NCI-H2227 (cell line): ENCODE data around the gene HLA-DQA1.
"Not testable (repeated sequence)": the region's sequence is repeated elsewhere in the genome, so short reads cannot be mapped to it uniquely, and the experiment has no call there.

Experiments used
- DNase-seq: peaks from one replicate; lab custom pipeline; 2025; ENCODE audit not compliant: unreplicated experiment; lab: John Stamatoyannopoulos, UW

HLA-DQA1 gene

DNA sequence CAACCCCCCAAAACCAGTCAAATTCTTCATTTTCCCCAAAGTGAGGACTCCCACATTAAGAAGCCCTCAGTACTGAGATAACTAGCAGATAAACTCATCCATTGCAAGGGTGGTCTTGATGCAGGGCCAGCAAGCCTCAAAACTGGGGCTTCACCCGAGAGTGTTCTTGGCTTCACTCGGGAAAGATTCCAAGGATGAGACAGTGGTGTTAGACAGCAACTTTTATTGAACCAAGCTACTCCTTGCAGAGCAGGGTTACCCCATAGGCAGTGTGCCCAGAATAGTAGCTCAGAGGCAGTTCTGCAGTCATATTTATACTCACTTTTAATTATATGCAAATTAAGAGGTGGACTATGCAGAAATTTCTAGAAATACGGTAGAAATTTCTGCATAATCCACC lies 15.8 kb upstream of the HLA-DQA1 start:
- no peak for DNase-seq

DNA sequence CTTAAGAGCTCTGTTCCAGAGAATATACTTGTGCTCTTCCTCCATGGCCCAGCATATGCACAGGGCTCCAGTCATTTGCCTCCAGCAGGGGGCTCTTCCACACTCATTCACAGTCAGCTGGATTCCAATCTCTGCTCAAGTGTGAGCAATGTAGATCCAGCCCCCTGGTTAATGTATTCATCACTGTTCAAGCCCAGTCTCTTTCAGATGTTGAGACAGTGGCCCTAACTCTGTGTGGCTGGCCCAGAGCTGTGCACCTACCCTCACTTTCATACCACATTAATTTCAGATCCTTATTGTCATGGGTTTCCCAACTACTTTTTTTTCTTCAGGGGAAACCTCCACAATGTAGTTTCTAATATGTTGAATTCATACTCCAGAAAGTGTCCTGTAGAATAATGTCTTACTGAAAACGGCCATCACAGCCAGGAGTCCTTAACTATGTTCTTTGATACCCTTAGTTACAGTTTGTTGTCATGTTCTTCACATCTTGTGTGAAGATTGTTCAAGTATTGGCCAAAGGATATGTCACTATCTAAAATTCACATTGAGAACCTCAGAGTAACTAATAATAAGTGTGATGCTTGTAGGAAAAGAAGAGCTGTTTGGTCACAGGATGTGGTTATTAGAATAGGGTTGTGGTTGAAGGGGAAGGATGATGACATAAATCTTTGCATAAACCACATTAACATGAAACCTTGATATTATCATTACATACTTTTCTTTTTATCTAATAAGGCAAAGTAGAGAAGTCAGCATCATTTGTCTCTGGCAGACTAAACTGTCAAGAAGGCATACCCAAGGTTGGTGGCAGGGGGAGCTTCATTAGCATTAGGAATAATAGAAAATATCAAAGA lies 14.4 kb upstream of the HLA-DQA1 start:
- DNase-seq, result no peak

DNA sequence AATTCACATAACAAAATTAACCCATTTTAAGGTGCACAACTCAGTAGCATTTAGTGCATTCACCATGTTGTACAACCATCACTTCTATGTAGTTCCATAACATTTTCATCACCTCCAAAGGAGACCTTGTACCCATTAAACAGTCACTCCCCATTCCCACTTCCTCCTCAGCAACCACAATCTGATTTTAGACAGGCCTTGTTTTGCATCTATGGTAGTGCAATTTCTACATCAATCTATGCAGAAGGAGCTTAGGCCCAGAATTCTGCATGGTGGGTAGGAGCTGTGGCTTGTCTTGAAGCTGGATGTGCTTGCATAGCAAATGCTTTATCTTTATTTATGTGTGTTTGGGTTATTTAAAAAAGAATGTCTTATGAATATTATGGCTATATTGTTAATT lies 13.5 kb upstream of the HLA-DQA1 start:
- no peak for DNase-seq

DNA sequence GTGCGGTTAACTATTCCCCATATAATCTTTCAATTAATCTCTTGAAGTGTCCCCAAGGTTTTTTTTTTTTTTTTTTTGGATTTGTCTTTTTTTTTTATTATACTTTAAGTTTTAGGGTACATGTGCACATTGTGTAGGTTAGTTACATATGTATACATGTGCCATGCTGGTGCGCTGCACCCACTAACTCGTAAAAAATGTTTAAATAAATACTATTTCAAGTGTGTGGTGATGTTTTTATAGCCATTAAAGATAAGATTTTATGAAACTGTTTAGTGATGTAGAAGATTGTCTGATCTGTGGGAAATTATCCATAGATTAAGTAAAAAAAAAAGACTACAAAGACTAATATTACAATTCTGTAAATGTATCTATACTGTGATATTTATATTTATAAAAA lies 12.6 kb upstream of the HLA-DQA1 start:
- DNase-seq, result no peak

DNA sequence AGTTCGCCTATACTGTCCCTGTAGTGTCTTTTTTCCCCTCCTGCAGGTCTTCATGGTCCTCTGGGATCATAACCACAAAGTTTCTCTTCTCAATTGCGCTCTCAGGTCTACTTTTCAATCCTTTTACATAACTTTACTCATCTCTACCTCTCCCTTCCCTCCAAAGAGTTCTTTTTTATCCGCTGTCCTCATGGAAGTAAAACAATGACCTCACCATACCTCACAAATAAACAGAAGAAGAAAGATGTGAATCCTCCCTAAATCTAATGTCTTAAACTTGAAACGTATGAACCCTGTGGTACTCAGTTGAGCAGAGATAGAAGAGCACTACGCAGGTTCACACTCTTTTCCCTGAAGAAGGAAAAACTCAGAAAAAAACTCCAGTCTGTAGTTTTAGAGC lies 12.1 kb upstream of the HLA-DQA1 start:
- no peak for DNase-seq

DNA sequence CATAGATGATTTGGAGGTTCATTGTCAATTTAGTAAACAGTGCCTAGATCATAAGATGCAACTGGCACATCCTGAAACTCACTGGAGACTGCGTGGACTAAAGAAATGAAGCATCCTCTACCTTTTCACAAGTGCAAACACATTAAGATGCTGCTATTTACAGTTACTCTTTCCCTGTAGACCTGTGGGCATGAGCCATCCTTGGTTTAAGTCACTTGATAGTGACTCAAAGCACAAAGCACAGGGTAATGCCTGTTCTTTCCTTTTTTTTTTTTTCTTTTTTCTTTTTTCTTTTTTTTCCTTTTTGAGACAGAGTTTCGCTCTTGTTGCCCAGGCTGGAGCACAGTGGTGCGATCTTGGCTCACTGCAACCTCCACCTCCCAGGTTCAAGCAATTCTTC lies 10.0 kb upstream of the HLA-DQA1 start:
- no peak for DNase-seq

DNA sequence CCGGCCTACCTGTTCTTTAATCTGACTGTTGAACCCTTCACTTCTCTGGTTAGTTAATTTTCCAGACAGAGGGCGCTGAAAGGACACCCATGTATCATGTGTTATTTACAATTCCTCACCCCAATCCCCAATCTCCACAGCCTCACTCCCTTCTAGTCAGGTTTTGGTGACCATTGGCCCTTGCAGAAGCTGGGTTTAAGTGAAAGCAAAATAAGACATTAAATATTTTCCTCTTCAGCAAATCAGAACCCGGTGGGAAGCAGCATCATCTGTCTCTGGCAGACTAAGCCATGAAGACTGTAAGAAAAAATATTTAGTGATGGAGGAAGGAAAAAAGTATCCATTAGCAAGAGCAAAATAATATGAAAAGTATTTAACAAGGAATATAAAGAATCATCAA lies 9.4 kb upstream of the HLA-DQA1 start:
- DNase-seq, result no peak

DNA sequence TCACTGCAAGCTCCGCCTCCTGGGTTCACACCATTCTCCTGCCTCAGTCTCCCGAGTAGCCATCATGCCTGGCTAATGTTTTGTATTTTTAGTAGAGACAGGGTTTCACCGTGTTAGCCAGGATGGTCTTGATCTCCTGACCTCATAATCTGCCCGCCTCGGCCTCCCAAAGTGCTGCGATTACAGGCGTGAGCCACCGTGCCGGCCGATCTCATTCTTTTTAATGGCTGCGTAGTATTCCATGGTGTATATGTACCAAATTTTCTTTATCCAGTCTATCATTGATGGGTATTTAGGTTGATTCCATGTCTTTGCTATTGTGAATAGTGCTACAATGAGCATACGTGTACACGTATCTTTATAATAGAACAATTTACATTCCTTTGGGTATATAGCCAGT lies 7.4 kb upstream of the HLA-DQA1 start:
- not testable (repeated sequence) for DNase-seq

DNA sequence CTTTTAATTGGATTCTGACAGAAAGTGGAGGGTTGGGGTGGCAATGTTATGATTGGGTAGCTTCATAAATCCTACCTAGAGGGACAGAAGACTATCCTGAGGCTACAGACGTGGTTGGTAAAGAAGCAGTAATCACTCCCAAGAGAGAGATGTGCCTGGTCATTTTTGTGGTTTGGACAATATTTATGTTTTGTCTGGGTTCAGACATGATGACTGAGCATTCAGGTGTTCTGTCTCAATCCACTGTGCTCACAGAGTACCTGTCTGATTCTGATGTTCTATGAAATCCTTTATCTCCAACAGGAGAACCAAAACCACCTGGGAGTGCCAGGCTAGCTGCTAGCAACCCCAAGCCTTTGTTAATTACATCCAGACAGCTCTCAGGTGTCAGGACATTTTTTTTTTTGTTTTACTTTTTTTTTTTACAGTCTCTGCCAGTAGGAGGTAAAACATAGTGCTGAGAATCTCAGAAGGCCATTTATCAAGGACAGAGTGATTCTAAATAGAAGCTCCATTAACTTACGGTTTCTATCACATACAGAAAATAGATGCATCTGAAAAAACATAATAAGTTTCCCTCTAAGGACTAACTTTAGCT lies 1.6 kb upstream of the HLA-DQA1 start:
- DNase-seq, result no peak

DNA sequence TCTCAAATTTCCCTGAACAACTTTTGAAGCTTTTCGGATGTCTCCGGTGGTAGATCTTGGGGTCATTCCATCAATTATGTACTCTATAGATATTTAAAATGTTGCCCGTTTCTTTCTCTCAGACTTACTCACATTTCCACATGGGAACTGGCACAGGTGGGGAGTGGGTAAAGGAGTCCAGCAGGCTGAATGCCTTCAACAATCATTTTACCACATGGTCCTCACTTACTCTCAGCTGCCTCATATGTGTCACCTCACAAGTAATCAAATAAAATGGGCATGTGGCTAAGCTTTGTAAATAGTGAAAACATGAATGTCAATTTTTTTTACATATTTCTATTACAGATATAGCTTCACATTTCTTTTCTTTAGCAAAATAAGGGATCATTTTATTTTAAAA lies 677 bp downstream of the HLA-DQA1 start:
- DNase-seq, result no peak

DNA sequence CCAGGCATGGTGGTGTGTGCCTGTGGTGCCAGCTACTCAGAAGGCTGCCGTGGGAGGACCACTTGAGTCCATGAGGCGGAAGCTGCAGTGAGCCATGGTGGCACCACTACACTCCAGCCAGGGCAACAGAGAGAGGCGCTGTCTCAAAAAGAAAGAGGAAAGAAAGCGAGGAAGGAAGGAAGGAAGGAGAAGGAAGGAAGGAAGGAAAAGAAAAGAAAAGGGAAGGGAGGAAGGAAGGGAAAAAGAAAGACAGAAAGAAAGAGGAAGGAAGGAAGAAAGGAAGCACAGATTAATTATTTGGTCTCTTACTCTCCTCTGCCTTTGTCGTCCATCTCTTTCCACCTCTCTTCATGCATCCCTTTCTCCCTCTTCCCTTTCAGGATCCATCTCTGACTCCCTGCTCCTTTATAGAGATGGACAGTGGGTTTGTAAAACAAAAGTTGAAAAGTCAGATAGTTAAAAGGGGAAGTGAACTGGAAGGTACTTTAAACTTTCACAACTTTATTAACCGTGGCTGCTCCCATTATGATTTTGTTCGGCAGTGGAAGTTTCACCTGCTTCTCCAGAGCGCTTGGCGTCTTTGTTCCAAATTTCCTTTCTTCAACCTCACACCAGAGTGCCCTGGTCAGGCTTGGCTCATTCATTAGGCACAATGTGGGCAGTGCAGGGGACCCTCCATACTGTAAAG lies 1.5 kb downstream of the HLA-DQA1 start:
- DNase-seq, result no peak

DNA sequence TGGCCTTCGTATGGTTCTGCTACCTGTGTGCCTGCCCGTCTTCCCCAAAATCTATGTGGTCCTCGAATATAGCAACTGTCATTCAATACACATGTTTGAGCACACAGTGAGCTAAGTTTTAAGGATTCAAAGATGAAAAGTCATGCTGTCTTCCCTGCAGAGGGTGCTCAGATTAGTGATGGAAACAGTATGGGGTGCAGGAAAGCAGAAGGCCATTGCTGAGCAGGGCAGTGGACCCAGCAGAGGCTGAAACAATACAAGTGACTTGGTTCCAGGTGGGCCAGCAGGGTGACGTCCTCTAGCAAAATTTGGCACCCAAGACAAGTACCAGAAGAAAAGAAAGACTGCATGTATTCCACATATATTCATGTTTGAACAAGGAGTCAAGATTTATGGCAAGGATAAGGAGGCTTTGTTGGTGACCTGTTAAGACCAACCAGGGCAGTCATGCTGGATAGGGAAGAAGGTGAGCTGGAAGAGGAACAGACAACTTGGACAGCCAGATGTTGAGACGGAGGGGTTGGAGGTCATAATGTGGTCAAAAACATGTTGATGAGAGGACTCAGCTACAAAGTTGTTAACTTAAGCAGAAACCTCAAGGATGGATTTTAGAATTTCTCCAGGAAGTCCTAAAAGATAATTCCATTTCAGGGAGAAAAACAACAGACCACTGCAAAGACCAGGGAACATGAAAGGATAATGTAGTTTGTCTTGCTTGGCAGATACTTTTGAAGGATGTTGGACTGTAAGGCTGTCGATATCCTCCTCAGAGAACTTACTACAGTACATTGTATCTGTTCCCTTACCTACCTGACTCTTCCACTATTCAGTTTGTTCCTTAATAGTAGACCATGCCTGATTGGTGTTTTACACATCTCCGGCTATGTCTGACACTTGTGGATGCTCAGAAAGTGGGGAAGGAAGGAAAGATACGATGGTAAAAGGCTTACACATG lies 2.5 kb downstream of the HLA-DQA1 start:
- no peak for DNase-seq

DNA sequence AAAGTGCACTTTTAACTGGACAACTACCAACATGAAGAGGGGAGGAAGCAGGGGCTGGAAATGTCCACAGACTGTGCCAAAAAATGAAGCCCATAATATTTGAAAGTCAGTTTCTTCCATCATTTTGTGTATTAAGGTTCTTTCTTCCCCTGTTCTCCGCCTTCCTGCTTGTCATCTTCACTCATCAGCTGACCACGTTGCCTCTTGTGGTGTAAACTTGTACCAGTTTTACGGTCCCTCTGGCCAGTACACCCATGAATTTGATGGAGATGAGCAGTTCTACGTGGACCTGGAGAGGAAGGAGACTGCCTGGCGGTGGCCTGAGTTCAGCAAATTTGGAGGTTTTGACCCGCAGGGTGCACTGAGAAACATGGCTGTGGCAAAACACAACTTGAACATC lies 3.9 kb downstream of the HLA-DQA1 start:
- DNase-seq, result no peak

DNA sequence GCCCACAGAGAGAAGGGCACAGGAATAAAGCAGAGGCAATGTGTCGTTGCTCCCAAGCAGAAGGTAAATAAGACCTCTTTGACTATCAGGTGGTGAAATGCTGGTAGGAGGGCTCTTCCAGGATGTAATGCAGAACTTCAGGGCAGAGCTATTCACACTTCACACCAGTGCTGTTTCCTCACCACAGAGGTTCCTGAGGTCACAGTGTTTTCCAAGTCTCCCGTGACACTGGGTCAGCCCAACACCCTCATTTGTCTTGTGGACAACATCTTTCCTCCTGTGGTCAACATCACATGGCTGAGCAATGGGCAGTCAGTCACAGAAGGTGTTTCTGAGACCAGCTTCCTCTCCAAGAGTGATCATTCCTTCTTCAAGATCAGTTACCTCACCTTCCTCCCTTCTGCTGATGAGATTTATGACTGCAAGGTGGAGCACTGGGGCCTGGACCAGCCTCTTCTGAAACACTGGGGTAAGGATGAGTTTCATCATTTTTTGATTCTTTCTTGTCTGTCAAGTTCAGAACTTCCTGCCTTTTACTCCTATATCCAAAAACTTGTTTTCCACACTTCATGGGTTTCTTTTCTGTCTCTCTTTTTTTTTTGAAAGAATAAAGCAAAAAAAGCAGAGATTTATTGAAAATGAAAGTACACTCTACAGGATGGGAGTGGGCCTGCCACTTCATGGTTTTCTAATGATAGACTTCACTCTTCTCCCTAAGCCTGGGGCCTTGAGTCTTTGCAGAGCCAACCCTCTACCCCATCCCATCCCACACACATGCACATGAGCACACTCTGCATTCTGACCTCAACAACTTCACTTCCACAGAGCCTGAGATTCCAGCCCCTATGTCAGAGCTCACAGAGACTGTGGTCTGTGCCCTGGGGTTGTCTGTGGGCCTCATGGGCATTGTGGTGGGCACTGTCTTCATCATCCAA lies 4.8 kb downstream of the HLA-DQA1 start:
- not testable (repeated sequence) for DNase-seq

DNA sequence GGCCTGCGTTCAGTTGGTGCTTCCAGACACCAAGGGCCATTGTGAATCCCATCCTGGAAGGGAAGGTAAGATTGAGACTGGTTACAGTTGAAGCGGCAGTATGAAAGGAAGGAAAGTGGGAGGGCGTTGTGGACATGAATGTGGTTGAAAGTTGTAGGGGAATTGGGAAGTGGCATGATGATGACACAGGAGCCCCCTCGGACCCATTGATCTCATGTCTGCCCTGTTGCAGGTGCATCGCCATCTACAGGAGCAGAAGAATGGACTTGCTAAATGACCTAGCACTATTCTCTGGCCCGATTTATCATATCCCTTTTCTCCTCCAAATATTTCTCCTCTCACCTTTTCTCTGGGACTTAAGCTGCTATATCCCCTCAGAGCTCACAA lies 5.5 kb downstream of the HLA-DQA1 start:
- DNase-seq, result no peak

DNA sequence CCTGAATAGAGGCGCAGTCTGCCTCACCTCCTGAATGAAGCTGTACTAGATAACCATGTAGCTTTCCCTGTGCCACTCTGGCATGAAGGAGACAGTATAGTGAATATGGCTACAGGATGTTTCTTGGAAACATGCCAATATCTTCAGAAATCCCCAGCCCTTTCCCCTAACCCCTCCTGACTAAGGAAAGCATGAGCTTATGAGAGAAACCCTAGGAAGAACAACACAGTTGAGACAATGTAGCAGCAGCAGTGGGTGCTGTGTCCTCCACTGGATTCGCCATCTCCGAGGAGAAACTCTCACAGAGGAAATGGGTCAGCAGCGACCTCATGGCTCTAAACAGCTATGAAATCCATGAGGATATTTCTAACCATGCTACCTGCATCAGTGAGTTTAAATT lies 6.7 kb downstream of the HLA-DQA1 start:
- DNase-seq, result no peak

DNA sequence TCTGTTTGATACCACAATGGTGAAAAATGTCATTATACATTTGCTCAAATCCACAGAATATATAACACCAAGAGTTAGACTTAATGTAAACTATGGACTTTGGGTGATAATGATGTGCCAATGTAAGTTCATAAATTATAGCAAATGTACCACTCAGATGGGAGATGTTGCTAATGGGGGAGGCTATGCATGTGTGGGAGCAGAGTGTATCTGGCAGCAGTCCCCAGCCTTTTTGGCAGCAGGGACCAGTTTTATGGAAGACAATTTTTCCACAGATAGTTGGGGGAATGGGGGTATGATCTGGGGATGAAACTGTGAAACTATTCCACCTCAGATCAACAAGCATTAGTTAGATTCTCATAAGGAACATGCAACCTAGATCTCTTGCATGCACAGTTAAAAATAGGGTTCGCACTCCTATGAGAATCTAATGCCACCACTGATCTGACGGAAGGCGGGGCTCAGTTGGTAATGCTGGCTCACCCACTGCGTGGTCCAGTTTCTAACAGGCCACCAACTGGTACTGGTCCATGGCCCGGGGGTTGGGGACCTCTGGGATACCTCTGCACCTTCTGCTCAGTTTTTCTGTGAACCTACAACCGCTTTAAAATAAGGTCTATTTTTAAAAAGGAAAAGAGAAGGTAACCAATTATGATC lies 8.0 kb downstream of the HLA-DQA1 start:
- DNase-seq, result no peak

DNA sequence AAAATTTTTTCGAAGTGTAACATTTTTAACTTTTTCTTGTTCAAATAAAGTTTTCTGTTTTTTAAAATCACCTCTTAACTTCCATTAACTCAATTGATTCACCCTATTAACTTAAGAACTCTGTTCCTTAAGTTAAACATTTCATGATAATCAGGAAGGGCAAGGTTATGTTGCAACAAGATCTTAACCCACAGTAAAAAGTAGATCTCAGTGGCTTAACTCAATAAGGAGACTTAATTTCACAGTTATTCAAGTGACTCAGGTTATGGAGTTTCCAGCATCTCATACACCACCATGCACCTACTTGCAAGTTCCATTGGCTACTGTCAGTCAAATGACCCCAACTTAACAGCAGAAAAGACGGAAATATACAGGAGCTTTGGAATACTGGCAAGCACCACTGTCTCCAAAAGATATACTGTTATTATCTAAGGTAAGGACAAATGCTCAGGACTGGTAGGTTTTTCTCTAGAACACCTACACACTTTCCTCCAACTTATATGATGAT lies 18.1 kb downstream of the HLA-DQA1 start:
- DNase-seq, result no peak

DNA sequence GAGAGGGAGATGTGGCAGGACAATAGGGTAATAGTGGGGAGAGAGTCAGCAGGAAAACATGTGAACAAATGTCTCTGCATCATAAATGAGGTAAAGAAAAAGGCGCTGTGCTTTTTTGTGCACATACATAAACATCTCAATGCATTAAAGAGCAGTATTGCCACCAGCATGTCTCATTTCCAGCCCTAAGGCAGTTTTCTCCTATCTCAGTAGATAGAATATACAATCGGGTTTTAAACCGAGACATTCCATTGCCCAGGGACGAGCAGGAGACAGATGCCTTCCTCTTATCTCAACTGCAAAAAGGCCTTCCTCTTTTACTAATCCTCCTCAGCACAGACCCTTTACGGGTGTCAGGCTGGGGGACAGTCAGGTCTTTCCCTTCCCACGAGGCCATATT lies 20.1 kb downstream of the HLA-DQA1 start:
- not testable (repeated sequence) for DNase-seq
